ENCODE results near the gene PLCB4.

- TF ChIP-seq CTCF (conservative IDR thresholded peaks at IDR 0.05) (no peak), EZH2 (IDR thresholded peaks at IDR 0.05; ENCODE audit: low read depth) (no peak)
Measured at GRCh38 chr20:9102456-9102855, 33.6 kb downstream of the PLCB4 start.

All from PC-9 (cell line).